Measurements from ENCODE around the gene SYCP2L.
"Not testable (repeated sequence)": the region's sequence is repeated elsewhere in the genome, so short reads cannot be mapped to it uniquely, and the experiment has no call there.

The SYCP2L gene

GRCh38 chr6:10960171-10960570 lies 73.3 kb downstream of the SYCP2L start:
- no peak for DNase-seq

GRCh38 chr6:10961837-10962236 lies 75.0 kb downstream of the SYCP2L start:
- DNase-seq = no peak

DNA sequence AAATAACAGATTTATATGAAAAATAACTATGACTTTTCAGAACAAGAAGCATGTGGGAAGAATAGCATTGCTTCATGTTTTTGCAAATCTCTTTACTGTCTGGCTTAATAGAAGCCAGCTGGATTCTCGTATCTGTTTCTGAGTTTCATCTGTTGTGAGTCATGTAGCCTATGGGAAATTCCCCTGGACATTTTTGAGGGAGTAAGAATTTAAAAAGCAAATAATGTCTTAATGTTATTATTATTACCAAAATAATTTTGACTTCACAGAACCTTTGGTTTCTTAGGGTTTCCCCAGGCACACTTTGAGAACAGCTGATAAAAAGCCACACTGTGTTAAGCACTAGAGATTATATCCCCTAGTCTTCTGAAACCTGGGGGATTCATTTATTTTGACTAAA lies 75.8 kb downstream of the SYCP2L start:
- no peak for DNase-seq

DNA sequence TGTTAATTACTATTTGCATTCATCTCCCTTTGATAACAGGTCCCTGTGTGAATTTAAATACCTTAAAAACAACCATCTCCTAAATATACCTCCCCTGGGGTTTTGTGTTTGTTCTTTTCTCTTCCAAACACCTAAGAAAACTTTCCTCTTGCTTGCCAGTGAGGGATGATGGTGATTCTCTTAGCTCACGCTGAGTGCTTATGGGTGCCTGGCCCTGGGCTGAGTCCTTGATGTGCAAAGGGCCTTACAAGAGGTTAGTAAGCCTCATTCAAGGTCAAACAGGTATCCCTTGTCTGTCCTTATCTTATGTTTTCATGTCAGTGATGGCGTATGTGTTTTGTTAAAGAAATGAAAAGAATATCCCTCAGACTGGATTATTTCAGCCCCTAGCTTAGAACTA lies 76.3 kb downstream of the SYCP2L start:
- DNase-seq = no peak

GRCh38 chr6:10964684-10965083 lies 77.8 kb downstream of the SYCP2L start:
- no peak for DNase-seq

DNA sequence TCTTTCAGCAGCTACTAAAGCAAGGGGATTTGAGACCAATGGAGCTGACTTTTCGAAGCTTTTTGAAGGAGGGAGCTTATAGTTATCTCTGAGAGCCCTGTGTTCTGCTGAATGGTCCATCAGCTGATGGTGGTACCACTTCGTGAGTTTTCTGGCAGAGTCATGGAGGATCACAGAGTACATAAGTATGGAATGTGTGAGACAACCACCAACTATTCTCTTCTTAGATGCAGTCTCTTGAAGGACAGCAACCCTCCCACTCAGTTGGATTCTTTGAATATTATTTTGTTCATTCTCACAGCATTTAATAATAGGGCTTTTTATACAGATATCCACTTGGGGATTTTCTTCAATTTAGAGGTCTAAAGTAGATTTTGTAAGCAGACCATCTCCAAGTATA lies 81.9 kb downstream of the SYCP2L start:
- DNase-seq = no peak

DNA sequence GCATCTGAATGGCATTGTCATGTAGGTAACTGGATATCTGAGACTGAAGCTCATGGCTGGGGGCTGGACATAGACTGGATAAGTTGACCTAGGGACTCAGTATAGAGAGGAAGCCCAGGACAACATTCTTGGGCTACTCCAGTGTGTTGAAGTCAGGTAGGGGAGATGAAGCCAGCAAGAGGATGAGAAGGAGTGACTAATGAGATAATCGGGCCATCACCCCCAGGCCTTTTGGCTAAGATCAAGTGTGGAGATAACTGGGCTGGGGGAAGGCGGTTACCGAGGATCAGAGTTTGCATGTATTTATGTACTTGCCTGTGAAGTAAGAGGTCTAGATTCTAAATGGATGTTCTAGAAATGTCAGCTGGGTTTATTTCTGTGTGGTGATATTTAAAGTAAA lies 83.9 kb downstream of the SYCP2L start:
- no peak for DNase-seq

GRCh38 chr6:10972196-10972595 lies 85.3 kb downstream of the SYCP2L start:
- no peak for DNase-seq

DNA sequence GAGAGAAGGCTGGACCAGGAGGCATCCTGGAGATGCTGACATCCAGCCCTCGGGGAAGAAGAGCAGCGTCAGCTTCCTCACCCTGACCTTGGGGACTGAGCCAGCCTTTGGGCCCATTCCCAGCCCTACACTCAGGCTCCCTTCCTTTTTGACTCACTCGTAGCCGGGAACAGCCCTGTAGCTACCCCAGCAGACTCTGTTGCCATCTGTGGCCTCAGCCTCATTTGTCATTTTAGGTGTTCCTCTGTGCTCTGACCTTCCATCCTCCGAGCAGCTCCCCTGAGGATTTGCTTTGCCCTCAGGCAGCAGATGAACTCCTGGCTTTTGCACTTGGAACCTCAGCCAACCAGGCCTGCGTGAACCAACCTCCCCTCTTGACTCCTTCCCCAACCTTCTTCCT lies 89.7 kb downstream of the SYCP2L start:
- no peak for DNase-seq

DNA sequence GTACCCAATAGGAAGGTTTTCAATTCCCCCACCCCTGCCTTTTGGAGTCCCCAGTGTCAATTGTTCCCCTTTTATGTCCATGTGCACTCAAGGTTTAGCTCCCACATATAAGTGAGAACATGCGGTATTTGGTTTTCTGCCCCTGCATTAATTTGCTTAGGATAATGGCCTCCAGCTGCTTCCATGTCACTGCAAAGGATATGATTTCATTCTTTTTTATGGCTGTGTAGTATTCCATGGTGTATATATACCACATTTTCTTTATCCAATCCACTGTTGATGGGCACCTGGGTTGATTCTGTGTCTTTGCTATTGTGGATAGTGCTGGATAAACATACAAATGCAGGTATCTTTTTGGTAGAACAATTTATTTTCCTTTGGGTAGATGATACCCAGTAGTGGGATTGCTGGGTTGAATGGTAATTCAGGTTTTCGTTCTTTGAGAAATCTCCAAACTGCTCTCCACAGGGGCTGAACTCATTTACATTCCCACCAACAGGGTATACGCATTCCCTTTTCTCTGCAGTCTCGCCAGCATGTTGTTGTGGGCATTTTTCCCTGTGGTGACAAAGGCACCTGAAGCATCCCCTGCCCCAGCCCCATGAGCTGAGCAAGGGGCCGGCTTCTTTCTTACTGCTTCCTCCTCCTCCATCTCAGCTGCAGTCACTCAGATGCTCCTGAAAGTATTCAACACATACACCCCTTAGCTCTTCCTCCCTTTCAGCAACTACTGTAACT lies 90.5 kb downstream of the SYCP2L start:
- DNase-seq = no peak

DNA sequence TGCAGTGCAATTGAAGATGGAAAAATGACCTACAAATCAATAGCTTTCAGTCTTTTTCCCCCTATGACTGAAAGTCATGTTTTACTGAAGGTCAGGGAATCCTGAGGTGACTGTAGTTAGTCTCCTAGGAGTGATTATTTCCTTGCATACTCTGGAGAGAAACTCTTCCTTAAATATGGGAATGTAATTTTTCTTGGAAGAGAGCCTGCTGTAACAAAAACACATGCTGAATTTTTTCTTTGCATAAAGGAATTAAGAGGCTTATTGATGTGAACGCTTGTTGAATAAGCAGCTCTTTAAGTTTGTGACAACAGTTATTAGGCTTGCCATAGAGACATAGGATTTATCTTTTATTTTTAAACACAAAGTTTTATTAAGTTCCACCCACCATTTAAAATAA lies 92.8 kb downstream of the SYCP2L start:
- no peak for DNase-seq

DNA sequence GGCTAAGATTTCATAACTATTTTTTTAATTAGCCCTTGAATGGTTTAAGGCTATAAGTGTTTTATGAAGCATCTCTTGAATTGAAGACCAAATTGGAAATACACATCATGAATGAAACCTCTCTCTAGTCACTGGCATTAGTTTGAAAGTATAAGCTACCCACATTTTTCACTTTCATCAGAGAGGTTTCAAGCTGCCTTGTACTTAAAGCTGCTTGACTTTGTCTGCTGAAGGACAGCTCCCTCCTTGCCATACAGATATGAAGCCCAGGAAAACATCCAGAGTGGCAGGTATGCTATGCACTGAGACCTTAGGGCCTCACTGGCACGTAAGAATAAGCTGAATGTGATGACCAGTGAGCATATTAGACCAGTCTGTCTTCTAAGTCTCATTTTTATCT lies 94.6 kb downstream of the SYCP2L start:
- no peak for DNase-seq

DNA sequence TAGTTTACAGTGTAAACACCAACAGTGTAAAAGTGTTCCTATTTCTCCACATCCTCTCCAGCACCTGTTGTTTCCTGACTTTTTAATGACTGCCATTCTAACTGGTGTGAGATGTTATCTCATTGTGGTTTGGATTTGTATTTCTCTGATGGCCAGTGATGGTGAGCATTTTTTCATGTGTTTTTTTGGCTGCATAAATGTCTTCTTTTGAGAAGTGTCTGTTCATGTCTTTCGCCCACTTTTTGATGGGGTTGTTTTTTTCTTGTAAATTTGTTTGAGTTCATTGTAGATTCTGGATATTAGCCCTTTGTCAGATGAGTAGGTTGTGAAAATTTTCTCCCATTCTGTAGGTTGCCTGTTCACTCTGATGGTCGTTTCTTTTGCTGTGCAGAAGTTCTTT lies 98.1 kb downstream of the SYCP2L start:
- DNase-seq = not testable (repeated sequence)

DNA sequence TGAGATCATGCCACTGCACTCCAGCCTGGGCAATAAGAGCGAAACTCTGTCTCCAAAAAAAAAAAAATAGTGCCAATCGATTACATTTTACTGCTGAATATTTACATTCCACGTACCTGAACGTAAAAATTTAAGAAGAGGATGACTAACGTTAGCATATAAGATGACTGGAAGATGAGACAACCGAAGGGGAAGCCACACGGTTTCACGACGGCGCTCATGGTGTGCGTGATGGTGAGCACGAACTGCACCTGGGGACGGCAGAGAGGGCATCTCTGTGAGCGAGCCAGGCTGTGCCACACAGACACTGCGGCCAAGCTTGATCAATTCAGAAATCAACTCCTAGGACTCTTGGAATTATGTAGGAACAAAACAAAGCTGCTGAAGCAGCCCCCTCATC lies 102.7 kb downstream of the SYCP2L start:
- DNase-seq = no peak

DNA sequence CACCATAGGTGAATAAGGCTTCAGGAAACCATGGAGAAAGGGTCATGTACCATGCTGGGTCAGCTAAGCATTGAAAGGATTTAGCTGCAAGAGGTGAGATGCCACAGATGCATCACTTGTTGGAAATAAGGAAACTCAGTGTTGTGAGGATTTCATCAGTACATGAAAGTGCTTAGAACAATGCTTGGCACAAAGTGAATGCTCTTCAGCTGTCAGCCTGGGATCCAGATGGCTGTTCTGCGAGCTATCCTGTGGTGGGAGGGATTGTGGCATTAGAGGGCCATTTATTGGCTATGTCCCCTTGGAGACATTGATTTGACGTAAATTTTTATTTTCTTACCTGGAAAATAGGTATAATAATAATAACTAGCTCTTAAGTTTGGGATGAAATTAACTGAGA lies 104.3 kb downstream of the SYCP2L start:
- DNase-seq = peak; percentile 79

DNA sequence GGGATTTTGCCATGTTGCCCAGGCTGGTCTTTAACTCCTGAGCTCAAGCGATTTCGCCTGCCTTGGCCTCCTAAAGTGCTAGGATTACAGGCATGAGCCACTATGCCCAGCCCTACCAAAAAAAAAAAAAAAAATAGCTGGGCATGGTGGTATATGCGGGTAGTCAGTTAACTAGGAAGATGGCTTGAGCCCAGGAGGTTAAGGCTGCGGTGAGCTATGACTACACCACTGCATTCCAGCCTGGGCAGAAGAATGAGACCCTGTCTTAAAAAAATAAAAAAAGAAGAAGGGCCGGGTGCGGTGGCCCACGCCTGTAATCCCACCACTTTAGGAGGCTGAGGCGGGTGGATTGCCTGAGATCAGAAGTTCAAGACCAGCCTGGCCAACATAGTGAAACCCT lies 107.0 kb downstream of the SYCP2L start:
- DNase-seq = no peak

GRCh38 chr6:10995114-10995707 lies 108.4 kb downstream of the SYCP2L start:
- DNase-seq = no peak

DNA sequence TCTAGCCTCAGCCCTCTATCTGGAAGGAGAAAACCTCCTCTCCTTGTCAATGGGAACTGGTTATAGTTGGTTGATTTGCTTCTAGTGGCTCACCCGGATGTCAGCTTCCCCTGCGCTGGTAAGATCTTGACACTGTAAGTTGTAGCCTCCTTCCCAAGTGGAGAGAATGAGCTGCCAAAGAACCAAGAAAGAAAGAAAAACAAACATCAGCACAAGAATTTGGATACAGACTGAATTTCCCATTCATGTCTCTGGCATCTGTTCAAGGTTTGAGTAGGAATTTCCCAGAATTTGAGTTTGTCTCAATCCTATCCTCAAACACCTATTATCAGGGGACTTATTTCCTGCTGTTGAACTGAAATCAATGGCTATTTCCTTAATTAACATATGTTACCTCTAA lies 113.1 kb downstream of the SYCP2L start:
- no peak for DNase-seq

- DNase-seq = no peak
Observed at GRCh38 chr6:11002176-11002575, 115.3 kb downstream of the SYCP2L start.

DNA sequence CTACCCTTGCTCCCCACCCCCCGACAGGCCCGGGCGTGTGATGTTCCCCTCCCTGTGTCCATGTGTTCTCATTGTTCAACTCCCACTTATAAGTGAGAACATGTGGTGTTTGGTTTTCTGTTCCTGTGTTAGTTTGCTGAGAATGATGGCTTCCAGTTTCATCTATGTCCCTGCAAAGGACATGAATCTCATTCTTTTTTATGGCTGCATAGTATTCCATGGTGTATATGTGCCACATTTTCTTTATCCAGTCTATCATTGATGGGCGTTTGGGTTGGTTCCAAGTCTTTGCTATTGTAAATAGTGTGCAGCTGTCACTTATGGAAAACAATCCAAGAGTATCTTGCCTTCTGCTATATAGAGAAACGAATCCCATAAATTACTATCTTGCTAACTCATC lies 116.4 kb downstream of the SYCP2L start:
- DNase-seq = not testable (repeated sequence)

GRCh38 chr6:11006061-11006460 lies 119.2 kb downstream of the SYCP2L start:
- no peak for DNase-seq

- DNase-seq = no peak
Observed at GRCh38 chr6:11007715-11008608, 121.1 kb downstream of the SYCP2L start.

GRCh38 chr6:11008821-11009220 lies 122.0 kb downstream of the SYCP2L start:
- no peak for DNase-seq

DNA sequence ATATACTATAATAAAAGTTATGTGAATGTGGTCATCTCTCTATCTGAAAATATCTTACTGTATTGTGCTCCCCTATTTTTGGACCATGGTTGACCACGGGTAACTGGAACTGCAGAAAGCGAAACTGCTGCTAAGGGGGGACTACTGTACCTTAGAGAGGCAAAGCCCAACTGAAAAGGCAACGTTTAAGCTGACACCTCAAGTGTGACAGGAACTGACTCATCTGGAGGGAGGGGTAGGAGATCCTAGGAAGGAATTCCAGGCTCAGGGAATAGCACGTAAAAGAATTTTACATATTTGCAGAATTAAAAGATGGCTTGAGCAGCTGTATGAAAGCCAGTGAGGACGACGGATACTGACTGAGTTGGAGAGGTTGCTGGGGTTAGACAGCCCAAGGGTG lies 122.5 kb downstream of the SYCP2L start:
- DNase-seq = no peak
